Measurements from ENCODE around the gene ACTRT2.

ACTRT2 gene

DNA sequence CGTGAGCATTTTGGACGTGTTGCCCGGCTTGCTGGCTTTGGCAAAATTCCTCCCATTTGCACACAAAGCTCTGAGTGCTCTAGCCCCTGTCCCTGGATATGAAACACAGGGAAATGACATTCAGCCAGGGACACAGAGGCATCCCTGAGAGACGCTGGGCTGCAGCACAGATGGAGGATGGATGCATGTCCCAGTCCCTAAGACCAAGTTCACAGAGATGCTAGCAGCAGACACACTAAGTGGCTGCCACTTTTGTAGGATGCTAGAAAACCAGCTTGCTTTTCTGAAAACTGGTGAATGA, 12.5 kb downstream of the ACTRT2 start:
- DNase-seq, result no peak

- no peak for DNase-seq
These were observed 12.9 kb downstream of the ACTRT2 start for GRCh38 chr1:3034162-3034561.

DNA sequence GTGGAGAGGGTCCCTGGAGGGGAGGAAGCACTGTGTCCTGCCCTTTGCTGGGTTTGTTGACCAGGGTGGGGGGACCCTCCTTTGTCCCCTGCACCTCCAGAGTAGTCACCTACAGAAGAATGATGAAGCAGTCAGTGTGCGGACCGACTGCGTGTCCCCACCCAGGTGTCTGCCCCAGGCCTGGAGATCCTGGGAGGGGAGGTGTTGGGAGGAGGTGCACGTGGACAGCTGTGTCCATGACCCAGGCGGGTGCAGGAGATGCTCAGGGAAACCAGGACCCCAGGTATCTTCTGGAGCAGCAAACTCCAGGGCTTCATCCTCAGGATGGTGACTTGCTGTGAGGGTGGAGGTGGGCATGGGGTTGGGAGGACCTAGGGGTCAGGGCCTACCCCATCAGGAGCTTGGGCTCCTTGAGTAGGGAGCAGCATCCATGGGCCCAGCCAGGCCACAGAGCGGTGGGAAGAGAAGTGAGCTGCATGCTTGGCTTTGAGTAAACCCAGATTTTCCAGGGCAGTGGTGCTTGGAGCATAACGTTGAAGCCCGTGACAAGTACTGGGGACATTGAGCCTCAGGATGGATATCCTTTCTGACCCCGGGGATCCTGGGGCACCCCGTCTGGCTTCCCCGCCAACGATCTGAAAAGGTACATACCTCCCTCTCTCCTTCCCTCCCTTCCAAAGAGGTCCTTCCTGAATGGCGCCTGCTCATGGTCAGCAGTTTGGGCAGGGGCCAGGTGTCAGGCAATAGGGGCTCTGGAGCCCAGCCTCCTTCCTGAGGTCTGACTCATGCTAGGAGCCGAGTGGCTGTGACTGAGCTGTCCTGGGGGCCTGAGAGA, 13.7 kb downstream of the ACTRT2 start:
- DNase-seq, result no peak

- DNase-seq, result no peak
These were observed 14.5 kb downstream of the ACTRT2 start for GRCh38 chr1:3035563-3036446.

- no peak for DNase-seq
These were observed 15.4 kb downstream of the ACTRT2 start for GRCh38 chr1:3036447-3037280.

DNA sequence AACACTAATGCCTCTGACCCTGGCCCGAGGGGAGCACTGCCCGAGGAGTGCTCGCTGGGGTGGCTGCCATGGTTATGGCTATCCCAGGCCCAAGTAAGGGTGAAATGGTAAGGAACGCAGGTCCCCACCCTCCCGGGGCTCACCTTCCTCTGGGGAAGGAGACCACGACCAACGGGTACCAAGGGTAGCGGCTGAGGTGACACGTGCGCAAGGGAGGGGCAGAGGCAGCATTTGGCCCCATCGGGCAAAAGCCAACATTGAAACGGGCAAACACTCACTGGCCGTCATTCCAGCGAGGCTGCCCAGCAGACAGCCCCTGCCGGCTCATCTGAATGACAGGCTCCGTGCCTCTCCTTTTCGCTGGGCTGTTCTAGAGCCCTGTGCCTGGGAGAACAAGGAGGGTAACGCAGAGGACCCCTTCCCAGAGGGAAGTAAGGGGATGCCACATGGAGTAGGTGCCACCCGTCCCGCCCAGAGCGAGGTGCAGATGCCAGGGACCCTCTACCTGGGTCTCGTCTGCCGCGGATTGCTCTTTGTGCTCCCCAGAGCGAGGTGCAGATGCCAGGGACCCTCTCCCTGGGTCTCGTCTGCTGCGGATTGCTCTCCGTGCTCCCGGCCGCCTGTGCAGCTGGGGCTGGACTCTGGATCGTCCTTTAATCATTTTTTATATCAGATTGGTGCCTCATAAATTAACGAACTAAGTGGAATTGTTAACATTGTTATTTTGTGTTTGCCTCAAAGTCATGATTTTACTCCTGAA, 16.2 kb downstream of the ACTRT2 start:
- DNase-seq, result no peak

DNA sequence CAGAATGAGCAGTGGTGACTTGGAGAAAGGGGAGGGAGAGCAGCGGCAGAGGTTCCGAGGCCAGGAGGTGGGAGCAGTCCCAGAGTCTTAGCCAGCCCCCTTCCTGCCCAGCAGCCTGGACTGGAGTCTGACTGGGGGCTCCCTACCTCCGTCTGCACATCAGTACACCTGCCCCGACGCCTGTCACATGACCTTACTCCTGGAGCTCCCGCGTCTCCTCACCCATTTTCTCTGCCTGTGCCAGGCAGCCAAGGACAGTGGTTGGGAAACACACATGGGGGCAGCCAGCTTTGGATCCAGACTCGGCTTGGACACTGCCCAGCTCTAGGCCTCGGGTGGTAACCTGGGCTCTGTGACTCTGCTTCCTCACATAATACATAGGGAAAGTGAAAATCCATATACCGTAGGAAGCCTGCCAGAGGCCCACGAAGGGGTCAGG, 16.9 kb downstream of the ACTRT2 start:
- DNase-seq, result no peak

DNA sequence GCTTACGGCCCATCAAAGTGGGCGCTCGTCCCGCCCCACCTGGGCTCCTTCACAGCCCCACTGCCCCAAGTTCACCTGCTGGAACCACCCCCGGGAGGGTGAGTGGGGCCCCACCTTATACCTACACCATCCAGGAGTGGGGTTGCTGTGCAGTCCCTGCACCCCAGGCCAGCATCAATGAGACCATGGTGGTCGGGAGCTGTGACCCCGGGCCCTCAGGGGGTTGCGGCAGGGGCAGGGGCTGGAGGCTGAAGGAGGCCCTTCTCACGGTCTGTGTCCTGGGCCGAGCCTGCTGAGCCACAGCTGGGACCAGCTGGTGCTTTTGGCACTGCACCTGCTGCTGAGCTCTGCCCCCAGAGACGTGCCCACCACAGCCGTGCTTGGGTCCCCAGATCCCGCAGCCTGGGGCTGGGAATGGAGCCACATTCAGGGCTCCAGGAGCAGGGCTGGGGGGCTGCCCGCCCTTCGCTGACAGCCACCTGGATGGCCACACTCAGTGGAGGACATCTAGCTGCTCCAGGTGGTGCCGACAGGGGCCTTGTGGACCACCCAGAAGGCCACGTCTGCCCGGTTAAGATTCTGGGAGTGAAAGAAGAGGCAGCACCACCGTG, 17.4 kb downstream of the ACTRT2 start:
- no peak for DNase-seq

GRCh38 chr1:3040004-3040403, 18.7 kb downstream of the ACTRT2 start:
- DNase-seq, result no peak

- no peak for DNase-seq
These were observed 21.2 kb downstream of the ACTRT2 start for GRCh38 chr1:3042481-3042880.

- no peak for DNase-seq
These were observed 27.9 kb downstream of the ACTRT2 start for GRCh38 chr1:3049164-3049563.

DNA sequence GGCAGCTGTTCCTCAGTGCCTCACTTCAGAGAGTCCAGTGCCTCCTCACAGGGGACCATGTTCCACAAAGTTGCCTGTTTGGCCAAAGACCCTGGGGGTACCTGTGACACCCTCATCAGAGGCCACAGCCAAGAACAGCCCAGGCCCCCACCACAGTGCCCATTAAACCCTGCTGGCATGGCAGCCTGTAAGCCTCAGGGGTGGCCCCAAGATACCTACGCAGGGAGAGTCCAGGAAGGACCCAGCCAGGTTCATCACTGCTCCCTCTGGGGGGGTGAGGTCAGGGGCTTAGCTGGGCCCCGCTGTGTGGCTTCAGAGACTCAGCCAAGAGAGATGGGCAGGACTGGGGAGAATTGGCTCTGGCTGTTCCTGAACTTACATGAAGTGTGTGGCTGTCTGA, 28.6 kb downstream of the ACTRT2 start:
- no peak for DNase-seq

- no peak for DNase-seq
These were observed 29.3 kb downstream of the ACTRT2 start for GRCh38 chr1:3050603-3051002.

DNA sequence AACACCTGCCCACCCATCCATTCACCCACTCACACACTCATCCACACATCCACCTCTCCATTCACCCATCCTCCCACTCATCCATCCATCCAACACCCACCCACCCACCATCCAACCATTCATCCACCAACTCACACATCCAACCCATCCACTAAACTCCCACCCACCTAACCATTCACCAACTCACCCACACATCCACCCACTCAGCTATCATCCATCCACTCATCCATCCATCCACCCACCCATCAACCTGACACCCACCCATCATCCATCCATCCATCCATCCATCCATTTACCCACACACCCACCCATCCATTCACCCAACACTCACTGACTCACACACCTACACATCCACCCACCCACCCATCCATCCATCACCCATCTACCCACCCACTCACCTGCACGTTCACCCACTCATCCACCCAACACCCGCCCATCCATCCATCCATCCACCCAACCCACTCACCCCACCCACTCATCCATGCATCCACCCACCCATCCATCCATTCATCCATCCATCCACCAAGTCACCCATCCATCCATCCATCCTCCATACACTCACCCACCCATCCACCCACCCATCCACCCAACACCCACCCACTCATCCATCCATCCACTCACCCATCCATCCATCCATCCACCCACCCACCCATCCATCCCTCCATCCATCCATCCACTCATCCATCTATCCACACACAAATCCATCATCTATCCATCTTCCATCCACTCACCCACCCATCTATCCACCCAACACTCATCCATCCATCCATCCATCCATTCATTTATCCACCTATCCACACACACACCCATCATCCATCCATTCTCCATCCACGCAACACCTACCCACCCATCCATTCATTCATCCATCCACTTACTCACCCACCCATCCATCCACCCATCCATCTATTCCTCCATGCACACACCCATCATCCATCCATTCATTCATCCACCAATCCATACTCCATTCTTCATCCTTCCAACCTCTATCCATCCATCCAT, 30.3 kb downstream of the ACTRT2 start:
- no peak for DNase-seq

DNA sequence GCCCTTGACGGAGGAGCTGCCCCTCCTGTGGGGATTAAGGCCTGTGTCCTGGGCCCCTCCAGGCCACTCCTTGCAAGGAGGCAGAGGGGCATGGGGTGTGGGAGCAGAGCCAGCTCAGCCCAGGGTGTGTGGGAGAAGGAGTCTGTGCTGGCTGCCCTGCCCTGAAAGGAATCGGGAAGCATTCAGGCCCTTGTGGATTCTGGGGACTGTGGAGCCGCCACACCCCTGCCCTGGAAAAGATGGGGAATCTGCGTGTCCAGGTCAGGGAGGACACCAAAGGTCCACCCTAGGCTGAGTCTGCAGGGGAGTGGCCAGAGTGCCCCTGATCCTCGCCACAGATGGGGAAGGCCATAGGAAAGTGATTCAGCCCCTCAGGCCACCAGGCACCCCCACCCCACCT, 31.2 kb downstream of the ACTRT2 start:
- no peak for DNase-seq

DNA sequence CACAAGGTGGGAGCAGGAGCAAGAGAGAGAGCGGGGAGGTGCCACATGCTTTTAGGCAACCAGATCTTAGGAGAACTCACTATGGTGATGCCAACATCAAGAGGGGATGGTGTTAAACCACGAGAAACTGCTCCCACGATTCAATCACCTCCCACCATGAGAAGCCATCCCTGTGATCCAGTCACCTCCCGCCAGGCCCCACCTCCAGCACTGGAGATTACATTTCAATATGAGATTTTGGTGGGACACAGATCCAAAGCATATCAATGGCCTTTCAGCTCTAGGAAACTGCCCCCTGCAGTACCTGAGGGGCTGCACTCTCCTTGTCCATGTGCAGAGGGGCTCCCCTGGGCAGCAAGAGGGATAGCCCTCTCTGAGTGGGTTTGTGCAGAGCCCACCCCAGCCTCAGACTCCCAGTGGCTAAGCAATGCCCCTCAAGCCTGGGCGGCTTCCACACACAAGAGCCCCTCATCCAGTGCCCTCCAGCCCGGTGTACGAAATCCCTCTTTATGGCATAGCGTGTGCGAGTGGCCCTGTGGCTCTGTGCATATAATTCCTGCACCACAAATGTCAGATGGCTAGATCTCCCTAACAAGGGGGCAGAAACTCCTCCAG, 32.2 kb downstream of the ACTRT2 start:
- DNase-seq, result no peak

- DNase-seq, result no peak
These were observed 32.7 kb downstream of the ACTRT2 start for GRCh38 chr1:3053986-3054385.

DNA sequence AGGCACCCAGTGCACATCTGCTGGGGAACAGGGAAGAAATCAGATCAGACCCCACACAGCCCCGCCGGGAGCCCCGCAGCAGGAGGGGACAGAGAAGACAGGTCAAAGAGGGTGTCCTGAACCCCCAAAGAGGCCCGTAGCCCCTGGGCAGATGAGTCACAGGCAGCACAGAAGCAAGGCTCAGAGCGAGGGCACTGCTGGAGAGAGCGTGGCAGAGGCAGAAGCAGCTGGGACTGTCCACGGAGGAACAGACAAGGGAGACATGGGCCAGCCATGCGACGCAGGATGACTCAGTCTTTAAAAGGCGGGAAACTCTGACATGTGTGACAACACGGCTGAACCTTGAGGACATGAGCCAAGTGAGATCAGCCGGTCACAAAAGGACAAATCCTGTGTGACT, 33.2 kb downstream of the ACTRT2 start:
- no peak for DNase-seq

GRCh38 chr1:3055051-3055450, 33.8 kb downstream of the ACTRT2 start:
- no peak for DNase-seq

GRCh38 chr1:3056641-3057040, 35.4 kb downstream of the ACTRT2 start:
- no peak for DNase-seq

Data from stimulated activated CD4-positive, alpha-beta T cell treated with anti-CD3 and anti-CD28 coated beads, Interleukin-2, amount 100 ng/mL, for 24 hours (primary cell).